Effector CD8-positive, alpha-beta T cell (primary cell): ENCODE data around the gene TM4SF1.

Experiments used
- DNase-seq: peaks from one replicate; lab custom pipeline; 2025; lab: John Stamatoyannopoulos, UW

Gene TM4SF1

GRCh38 chr3:149375501-149376196 is 1.8 kb downstream of the TM4SF1 start:
- DNase-seq: no peak

- no peak for DNase-seq
Observed at GRCh38 chr3:149374793-149375500, 2.5 kb downstream of the TM4SF1 start.

GRCh38 chr3:149374391-149374790 is 3.1 kb downstream of the TM4SF1 start:
- no peak for DNase-seq

GRCh38 chr3:149373235-149374125 is 4.0 kb downstream of the TM4SF1 start:
- no peak for DNase-seq

GRCh38 chr3:149371723-149372114 is 5.7 kb downstream of the TM4SF1 start:
- no peak for DNase-seq

- no peak for DNase-seq
Observed at GRCh38 chr3:149371001-149371722, 6.3 kb downstream of the TM4SF1 start.

- no peak for DNase-seq
Observed at GRCh38 chr3:149369991-149370866, 7.2 kb downstream of the TM4SF1 start.

GRCh38 chr3:149368674-149369497 is 8.6 kb downstream of the TM4SF1 start:
- DNase-seq: no peak

- no peak for DNase-seq
Observed at GRCh38 chr3:149368201-149368673, 9.2 kb downstream of the TM4SF1 start.

GRCh38 chr3:149366941-149367840 is 10.3 kb downstream of the TM4SF1 start:
- DNase-seq: no peak

- no peak for DNase-seq
Observed at GRCh38 chr3:149366031-149366430, 11.4 kb downstream of the TM4SF1 start.

- no peak for DNase-seq
Observed at GRCh38 chr3:149364624-149365023, 12.8 kb downstream of the TM4SF1 start.

GRCh38 chr3:149363053-149363452 is 14.4 kb downstream of the TM4SF1 start:
- DNase-seq: no peak

GRCh38 chr3:149362366-149362765 is 15.1 kb downstream of the TM4SF1 start:
- no peak for DNase-seq

GRCh38 chr3:149356630-149357029 is 20.8 kb downstream of the TM4SF1 start:
- DNase-seq: no peak

GRCh38 chr3:149356044-149356592 is 21.3 kb downstream of the TM4SF1 start:
- no peak for DNase-seq

- DNase-seq: no peak
Observed at GRCh38 chr3:149353581-149354184, 23.8 kb downstream of the TM4SF1 start.

- no peak for DNase-seq
Observed at GRCh38 chr3:149352556-149352955, 24.9 kb downstream of the TM4SF1 start.
